Osteocyte (in vitro differentiated cells): ENCODE results near the gene SLC25A41. TPM values are rescaled to one million over a fixed set of nuclear protein-coding genes. Genes with fewer than 3 reads are reported as not detected.

Source experiments
- DNase-seq: peaks from one replicate; pipeline ENCODE4 v3.0.0; 2021; ENCODE audit warnings: mixed read lengths; ENCODE audit not compliant: unreplicated experiment; ENCODE audit errors: extremely low spot score
- H3K27ac Mint-ChIP-seq: one replicate; pipeline ENCODE4 v1.8.0; 2021; ENCODE audit warnings: mild to moderate bottlenecking, mixed read lengths; ENCODE audit not compliant: unreplicated experiment
- H3K27me3 Mint-ChIP-seq: one replicate; pipeline ENCODE4 v1.8.0; 2021; ENCODE audit warnings: mixed read lengths; ENCODE audit not compliant: unreplicated experiment
- H3K36me3 Mint-ChIP-seq: one replicate; pipeline ENCODE4 v1.8.0; 2021; ENCODE audit warnings: mixed read lengths; ENCODE audit not compliant: unreplicated experiment
- H3K4me1 Mint-ChIP-seq: one replicate; pipeline ENCODE4 v1.8.0; 2021; ENCODE audit warnings: mixed read lengths; ENCODE audit not compliant: unreplicated experiment
- H3K4me3 Mint-ChIP-seq: one replicate; pipeline ENCODE4 v1.8.0; 2021; ENCODE audit warnings: mild to moderate bottlenecking, moderate library complexity, mixed read lengths; ENCODE audit not compliant: unreplicated experiment
- H3K9me3 Mint-ChIP-seq: one replicate; pipeline ENCODE4 v1.8.0; 2021; ENCODE audit warnings: mixed read lengths; ENCODE audit not compliant: unreplicated experiment
- total RNA-seq: library from RNA; stranded (reverse); gene quantifications from 2 replicates; pipeline ENCODE4 v1.2.1, GENCODE V29; 2021
- TF ChIP-seq, protein P1 (sequence below): fragments of 200-600 bp; sonication (generic); IDR thresholded peaks from 2 replicates; pipeline ENCODE4 v1.5.0; 2021; ENCODE audit warnings: antibody characterized with exemption, mild to moderate bottlenecking, moderate library complexity

The SLC25A41 gene
- total RNA-seq, 1 donor from 2014 or later = 0.27 TPM

GRCh38 chr19:6413291-6413690, 20.3 kb downstream of the SLC25A41 start:
- H3K9me3 Mint-ChIP-seq = no peaks in the 10 kb centered on the region
- H3K27ac Mint-ChIP-seq = no peak overlapping the region
- TF ChIP-seq, protein P1, sequence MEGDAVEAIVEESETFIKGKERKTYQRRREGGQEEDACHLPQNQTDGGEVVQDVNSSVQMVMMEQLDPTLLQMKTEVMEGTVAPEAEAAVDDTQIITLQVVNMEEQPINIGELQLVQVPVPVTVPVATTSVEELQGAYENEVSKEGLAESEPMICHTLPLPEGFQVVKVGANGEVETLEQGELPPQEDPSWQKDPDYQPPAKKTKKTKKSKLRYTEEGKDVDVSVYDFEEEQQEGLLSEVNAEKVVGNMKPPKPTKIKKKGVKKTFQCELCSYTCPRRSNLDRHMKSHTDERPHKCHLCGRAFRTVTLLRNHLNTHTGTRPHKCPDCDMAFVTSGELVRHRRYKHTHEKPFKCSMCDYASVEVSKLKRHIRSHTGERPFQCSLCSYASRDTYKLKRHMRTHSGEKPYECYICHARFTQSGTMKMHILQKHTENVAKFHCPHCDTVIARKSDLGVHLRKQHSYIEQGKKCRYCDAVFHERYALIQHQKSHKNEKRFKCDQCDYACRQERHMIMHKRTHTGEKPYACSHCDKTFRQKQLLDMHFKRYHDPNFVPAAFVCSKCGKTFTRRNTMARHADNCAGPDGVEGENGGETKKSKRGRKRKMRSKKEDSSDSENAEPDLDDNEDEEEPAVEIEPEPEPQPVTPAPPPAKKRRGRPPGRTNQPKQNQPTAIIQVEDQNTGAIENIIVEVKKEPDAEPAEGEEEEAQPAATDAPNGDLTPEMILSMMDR = no peak
- DNase-seq = no peak
- peaks cover 19% of the 10 kb centered on the region for H3K36me3 Mint-ChIP-seq
- no peaks in the 10 kb centered on the region for H3K27me3 Mint-ChIP-seq
- no peaks in the 10 kb centered on the region for H3K4me1 Mint-ChIP-seq
- no peak overlapping the region for H3K4me3 Mint-ChIP-seq

DNA sequence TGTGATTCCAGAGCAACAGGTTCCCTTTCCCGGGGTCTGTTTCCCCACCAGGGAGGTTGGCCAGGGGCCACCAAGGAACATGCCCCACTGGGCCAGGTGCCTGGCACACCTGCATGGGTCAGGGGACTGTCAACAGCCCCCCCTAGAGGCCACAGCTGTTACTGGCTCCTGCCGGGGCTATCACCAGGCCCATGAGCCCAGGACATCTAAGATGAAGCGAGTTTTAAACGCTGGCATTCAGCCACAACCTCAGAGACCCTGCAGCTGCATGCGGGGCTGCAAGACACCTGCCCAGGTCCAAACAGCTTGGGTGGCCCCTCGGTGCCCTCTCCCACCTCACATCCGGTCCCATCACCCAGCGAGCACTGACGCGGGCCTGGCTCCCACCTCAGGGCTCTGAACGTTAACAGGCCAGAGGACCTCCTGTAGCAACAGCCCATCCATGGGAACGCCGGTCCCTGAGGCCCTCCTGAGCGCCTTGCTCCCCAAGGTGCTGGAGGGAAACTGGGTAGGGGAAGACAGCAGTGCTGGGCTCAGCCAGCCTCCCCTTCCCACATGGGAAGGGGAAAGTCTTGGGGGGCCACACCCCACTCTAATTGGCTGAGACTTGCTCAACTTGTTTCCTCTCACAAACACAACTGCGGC, 21.0 kb downstream of the SLC25A41 start:
- TF ChIP-seq, protein P1 = peak; percentile 54
- peaks cover 16% of the 10 kb centered on the region for H3K36me3 Mint-ChIP-seq
- no peaks in the 10 kb centered on the region for H3K4me1 Mint-ChIP-seq
- no peak for DNase-seq
- no peak overlapping the region for H3K4me3 Mint-ChIP-seq
- no peaks in the 10 kb centered on the region for H3K27me3 Mint-ChIP-seq
- H3K9me3 Mint-ChIP-seq = no peaks in the 10 kb centered on the region
- H3K27ac Mint-ChIP-seq = no peak overlapping the region

DNA sequence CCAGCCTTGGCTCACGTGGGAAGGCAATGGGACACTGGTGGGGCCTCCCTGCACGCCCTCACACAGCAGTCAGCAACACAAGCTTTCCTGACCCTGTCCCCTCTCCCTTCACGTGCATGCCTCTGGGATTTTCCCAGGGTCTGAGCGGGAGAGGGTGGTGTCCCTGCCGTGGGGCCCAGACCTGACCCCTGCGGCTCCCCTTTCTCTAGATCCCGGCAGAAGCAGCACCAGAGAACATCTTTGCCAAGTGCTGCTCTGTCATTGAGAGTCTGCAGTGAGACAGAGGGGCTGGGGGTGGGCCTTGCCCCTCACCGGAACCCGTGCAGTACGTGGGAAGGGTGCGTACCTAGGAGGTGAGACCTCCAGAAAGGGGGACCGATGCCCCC, 21.5 kb downstream of the SLC25A41 start:
- peaks cover 16% of the 10 kb centered on the region for H3K36me3 Mint-ChIP-seq
- H3K27ac Mint-ChIP-seq = no peak overlapping the region
- no peaks in the 10 kb centered on the region for H3K9me3 Mint-ChIP-seq
- H3K4me1 Mint-ChIP-seq = no peaks in the 10 kb centered on the region
- no peak for DNase-seq
- H3K4me3 Mint-ChIP-seq = no peak overlapping the region
- TF ChIP-seq, protein P1 = no peak
- H3K27me3 Mint-ChIP-seq = no peaks in the 10 kb centered on the region

GRCh38 chr19:6409346-6409745, 24.2 kb downstream of the SLC25A41 start:
- H3K27ac Mint-ChIP-seq = no peak overlapping the region
- no peaks in the 10 kb centered on the region for H3K4me1 Mint-ChIP-seq
- H3K36me3 Mint-ChIP-seq = peaks cover 7% of the 10 kb centered on the region
- H3K9me3 Mint-ChIP-seq = no peaks in the 10 kb centered on the region
- H3K4me3 Mint-ChIP-seq = no peak overlapping the region
- TF ChIP-seq, protein P1 = no peak
- no peak for DNase-seq
- no peaks in the 10 kb centered on the region for H3K27me3 Mint-ChIP-seq

- Mint-ChIP-seq H3K9me3 (no peaks in the 10 kb centered on the region), H3K27ac (no peak overlapping the region), H3K4me3 (no peak overlapping the region), H3K4me1 (no peaks in the 10 kb centered on the region), H3K36me3 (no peaks in the 10 kb centered on the region), H3K27me3 (no peaks in the 10 kb centered on the region)
- DNase-seq = no peak
- TF ChIP-seq, protein P1 = no peak
Measured at GRCh38 chr19:6406401-6406800, 27.2 kb downstream of the SLC25A41 start.
